CD4-positive, alpha-beta T cell treated with Interleukin-15 for 4 hours (primary cell): ENCODE measurements around the gene RTN3.
"Not testable (repeated sequence)": the region's sequence is repeated elsewhere in the genome, so short reads cannot be mapped to it uniquely, and the experiment has no call there.

ENCODE experiments used
- DNase-seq: peaks from one replicate; pipeline ENCODE4 v3.0.0-alpha.2; 2020; ENCODE audit warnings: low spot score

RTN3 gene

DNA sequence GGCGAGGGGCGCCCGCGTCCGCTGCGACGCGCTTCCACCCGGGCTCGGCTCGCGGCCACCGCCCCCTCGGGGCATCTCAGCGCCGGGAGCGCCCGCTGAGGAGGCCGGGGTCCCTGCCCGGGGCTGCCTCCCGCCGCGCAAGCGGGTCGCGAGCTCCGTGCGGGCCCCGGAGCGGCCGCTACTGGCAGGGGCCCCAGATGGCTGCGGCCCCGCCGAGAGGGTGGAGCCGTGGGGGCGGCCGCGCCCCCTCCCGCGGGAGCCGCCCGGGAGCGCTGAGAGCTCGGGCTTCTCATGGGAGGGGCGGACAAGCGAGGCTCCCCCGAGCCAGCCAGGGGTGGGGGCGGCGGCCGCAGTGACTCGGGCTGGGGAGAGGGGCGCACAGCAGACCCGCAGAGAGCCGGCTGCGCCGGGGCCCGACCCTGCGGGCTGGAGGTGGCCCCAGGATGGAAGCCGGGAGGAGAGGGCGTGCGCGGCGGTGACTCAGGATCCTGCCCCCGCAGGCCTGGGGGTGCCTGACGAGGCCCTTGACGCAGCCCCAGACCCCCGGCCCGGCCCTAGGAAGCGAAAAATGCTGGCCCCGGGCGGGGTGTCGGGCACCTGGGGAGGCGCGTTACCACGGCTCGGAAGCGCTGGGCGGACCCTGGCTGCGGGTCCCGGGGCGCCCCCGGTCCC lies 87.9 kb downstream of the RTN3 start:
- DNase-seq = no peak

DNA sequence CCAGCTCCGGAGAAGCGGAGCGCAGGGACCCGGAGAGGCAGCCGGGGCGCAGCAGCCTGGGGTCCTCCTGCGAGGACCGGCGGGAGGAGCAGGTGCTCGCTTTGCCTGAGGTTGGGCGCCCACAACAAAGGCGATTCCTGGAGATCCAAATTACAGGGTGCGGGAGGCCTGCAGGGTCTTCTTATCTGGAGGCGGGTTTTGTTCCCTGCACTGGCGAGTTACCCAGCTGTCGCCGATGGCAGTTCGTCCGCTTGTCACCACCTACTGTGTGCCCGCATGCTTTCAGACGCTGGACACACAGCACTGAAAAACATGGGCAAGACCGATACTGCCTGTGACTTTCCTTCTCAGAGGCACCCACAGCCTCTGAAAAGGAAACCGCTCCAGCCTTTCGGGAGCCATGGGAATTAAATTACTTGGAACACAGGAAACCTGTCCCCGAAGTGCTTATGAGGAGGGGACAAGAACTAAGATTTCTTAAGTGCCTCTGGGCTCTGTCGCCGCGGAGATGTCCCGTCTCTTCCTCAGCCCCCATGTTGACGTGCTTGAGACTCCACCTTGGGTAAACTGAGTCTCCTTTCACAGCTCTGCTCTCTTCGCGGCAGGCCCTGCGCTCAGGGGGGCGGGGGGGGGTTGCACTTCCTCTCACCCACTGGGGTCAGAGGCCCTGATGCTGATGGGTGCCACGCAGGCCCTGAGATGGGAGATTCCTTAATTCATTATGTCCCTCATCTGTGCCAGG lies 88.6 kb downstream of the RTN3 start:
- no peak for DNase-seq

DNA sequence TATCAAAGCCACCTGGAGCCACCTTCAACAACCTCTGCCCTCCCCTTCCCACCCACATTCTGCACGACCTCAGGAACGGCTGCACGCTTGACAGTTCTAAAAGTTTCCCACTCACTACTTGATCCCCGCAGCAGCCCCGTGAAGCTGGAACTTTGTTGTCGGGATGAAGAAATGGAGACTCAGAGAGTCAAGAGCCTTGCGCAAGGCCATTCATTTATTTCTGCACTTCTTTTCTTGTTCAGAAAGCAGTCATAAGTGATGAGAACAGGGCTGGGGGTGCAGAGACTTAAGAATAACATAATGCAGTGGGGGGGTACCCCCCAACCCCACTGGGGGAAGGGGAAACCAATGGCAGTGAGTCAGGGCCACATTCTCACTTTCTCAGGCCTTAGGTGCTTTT lies 89.5 kb downstream of the RTN3 start:
- no peak for DNase-seq

DNA sequence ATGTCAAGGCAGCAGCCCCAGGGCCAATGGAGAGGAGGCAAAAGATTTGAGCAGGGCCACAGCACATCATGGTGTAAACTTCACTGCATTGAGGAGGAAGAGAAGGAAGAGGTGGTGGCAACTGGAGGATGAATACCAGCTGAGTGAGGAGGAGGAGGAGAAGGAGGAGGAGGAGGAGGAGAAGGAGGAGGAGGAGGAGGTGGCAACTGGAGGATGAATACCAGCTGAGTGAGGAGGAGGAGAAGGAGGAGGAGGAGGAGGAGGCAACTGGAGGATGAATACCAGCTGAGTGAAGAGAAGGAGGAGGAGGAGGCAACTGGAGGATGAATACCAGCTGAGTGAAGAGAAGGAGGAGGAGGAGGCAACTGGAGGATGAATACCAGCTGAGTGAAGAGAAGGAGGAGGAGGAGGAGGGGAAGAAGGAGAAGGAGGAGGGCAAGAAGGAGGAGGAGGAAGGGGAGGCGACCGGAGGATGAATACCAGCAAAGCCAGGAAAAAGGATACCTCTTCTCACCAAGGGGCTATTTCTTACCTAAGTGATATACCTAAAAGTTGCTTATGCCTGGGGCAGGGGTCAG lies 90.5 kb downstream of the RTN3 start:
- DNase-seq = not testable (repeated sequence)

DNA sequence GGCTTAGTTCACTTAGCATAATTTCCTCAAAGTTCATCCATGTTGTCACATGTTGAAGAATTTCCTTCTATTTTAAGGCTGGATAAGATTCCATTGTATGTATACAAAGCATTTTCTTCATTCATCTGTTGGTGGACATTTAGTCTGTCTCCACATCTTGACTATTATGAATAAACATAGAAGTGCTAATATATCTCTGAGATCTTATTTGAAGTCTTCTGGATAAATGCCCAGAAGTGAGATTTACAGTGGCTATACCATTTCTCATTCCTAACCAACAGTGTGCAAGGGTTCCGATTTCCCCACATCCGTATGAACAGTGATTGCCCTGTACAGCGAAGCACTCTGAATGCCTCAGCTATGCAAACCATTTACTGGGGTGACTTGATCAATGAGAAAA lies 93.9 kb downstream of the RTN3 start:
- no peak for DNase-seq

DNA sequence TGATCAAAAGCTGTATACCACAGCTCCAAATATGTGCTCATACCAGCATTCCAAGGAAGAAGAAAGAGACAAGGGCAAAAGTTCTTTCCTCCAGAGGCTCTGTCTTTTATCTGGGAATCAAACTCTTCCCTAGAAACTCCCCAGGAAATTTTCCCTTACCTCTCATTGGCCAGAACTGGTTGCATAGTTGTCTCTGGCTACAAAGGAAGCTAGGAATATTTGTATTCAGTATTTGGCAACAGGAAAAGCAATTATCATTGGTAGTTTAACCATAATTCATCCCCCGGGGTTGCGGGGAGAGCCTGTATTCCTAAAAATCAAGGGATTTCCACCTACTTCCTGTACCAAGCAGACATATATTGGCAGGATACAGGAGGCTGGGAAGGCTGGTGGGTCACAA lies 97.7 kb downstream of the RTN3 start:
- no peak for DNase-seq

DNA sequence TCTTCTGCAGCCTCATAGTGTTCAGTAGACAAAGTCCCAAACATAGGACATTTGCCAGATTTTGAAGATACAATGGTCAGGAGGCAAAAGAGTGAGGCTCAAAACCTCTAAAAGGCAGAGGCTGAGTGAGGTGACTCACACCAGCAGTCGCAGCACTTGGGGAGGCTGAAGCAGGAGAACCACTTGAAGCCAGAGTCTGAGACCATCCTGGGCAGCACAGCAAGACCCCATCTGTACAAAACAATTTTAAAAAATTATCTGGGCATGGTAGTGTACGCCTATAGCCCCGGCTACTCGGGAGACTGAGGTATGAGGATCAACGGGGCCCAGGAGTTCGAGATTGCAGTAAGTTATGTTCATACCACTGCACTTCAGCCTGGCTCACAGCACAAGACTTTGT lies 101.4 kb downstream of the RTN3 start:
- DNase-seq = no peak

DNA sequence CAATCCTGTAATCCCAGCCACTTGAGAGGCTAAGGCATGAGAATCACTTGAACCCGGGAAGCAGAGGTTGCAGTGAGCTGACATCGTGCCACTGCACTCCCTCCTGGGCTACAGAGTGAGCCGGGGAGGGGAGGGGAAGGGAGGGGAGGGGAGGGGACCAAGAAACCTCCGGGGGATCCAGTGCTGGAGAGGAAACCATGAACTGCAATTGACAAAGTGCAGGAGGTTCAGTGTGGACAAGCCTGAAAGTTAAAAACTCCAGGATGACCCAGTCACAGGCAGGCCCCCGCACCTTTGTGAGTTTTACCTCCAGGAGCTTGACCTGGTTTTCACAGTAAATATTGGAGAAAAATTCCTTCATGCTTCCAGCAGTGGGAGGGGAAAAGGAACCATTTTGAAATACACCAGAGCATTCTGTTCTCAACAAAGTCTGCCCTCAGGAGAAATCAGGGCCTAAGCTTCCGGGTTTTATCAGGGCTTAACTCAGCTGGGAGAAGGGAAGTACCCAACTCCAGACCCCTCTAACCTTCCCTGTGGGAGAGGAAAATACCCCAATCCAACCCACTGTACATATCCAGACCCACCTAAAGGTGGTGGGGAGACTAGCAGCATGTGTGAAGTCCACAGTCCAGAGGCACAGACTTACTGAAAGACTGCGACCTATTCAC lies 102.8 kb downstream of the RTN3 start:
- no peak for DNase-seq

DNA sequence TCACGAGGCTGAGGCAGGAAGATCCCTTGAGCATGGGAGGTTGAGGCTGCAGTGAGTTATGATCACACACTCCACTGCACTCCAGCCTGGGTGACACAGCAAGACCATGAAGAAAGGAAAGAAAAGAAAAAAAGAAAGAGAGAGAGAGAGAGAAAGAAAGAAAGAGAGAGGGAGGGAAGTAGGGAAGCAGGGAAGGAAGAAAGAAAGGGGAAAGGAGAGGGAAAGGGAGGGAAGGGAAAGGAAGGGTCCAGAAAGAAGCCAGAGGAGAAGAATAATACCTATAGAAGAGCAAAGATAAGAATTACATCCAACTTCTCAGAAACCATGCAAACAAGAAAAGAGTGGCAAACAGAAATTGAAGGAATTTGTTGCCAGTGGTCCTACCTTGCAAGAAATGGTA lies 104.5 kb downstream of the RTN3 start:
- DNase-seq = no peak

DNA sequence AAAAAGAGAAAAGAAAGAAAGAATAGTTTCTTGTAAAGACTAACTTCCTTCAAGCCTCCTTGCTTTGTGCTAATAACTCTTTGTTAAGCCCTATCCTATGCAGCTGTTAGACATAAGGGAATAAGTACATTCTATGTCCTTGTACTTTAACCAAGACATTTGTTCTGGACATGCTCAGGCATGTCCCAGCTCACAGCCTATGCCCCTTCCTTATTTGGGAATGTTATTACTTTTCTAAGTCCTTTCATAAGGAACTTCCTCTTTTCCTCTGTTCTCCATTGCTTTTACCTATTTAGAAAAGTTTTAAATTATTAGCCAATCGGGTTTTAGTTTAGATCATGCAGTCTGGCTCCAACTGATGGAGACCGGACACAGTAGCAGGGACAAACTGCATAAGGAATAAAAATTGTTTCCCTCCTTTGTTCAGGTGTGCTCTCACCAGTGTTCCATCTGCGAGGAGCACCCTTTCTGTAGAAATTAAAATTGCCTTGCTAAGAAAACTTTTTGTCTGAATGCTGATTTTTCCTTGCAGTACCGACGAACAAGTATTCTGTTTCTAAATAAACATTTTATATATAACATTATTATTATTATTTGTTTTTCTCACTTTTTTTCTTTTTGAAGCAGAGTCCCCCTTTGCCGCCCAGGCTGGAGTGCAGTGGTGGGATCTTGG lies 110.3 kb downstream of the RTN3 start:
- DNase-seq = no peak

DNA sequence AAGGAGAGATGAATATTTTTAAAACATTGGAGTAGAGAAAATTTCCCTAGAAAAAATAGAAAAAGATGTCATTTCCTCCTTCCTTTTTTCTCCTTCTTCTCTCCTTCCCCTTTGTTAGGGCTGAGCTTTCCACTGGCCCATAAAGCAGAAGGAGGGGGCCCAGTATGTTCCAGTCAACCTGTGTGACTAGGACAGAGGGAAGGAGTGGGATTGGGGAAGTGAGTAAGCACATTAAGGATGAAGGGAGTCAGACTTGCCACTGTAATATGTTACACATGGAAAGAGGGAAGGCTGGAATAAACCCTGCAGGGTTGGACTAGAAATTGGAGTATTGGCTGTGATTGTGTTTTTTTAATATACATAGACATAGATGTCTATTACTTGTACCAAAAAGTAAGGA lies 111.9 kb downstream of the RTN3 start:
- DNase-seq = no peak

DNA sequence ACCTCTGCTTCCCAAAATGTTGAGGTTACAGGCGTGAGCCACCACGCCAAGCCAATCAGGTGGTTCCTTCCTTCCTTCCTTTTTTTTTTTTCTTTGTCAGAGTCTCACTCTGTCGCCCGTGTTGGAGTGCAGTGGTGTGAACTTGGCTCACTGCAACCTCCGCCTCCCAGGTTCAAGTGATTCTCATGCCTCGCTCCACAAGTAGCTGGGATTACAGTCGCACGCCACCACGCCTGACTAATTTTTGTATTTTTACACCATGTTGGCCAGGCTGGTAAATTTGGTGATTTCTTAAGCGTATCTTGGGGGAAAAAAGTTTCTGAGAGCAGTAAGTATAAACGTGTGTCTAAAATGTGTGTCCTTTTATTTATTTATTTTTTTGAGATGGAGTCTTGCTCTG lies 113.8 kb downstream of the RTN3 start:
- no peak for DNase-seq

DNA sequence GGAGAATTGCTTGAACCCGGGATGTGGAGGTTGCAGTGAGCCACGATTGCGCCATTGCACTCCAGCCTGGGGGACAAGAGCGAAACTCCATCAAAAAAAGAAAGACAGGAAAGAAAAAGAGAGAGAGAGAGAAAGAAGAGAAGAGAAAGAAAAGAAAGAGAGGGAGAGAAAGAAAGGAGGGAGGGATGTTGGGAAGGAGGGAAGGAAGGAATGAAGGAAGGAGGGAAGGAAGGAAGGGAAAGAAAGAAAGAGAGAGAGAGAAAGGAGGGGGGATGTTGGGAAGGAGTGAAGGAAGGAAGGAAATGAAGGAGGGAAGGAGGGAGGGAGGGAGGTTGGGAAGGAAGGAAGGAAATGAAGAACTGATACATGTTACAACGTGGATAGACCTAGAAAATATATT lies 119.6 kb downstream of the RTN3 start:
- DNase-seq = no peak

DNA sequence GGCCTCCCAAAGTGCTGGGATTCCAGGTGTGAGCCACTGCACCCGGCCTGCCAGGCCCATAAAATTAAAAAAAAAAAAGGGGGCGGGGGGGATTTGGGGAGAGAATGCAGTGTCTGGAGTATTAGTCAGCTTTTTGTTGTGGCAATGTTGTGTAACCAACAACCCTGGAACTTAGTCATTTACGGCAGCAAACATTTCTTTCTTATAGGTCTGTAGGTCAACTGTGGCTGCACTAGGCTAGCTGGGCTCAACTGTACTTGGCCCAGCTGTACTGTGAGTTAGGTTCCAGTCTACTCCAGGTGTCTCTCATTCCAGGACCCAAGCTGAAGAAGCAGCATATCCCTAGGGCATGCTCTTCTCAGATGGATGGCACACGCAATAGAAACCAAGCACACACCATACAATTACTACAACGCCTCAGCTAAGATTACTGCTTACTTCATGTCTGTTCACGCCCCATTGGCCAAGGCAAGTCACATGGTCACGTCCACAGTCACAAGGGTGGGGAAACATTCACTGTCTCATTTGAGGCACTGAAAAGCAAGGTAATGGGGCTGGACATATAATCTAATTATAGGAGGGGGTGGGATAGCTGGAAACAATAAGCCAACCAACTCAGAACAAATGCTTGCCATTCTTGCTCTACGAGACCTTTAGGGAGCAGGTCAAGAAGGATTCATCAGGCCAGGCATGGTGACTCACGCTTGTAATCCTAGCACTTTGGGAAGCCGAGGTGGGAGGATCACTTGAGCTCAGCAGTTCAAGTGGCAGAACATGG lies 121.5 kb downstream of the RTN3 start:
- DNase-seq = no peak

DNA sequence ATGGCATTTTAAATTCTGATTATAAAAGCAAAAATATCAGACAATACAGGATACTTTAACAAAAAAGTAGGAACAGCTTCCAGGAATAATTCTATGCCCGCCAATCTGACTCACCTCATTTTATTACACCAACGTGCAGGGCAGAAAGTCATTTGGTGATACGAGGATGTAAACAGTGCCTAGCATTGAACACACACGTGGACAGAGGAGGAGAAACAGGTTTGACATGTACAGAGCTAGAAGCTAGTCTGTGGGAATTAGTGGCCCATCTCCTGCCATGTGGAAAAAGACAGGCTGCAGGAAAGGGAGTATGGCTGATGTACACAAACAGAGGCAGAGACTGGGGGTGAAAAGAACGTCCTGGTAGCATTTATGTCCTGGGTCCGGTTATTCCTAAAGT lies 123.0 kb downstream of the RTN3 start:
- no peak for DNase-seq

DNA sequence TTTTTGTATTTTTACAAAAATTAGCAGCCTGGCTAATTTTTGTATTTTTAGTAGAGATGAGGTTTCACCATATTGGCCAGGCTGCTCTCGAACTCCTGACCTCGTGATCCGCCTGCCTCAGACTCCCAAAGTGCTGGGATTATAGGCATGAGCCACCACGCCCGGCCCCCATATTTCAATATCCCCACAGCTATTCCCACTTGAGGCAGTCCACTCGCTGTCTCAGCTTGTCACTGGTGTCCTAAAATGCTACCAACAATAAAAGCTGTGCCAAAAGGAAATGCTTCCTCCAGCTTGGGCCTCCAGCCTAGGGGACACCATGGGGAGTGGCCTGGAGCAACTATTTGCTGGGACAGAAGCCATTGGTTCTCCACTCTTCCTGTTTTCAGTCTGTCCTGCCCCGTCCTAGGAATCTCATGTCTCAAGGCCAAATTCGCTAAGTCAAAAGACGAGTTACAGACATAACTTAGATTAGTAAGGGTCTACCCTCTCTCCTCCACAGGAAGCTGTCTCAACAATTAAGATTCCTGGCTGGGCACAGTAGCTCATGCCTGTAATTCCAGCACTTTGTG lies 124.6 kb downstream of the RTN3 start:
- no peak for DNase-seq
